PC-9 (cell line): Measurements from ENCODE around the gene DISP3. TPM values are rescaled to one million over a fixed set of nuclear protein-coding genes. Genes with fewer than 3 reads are reported as not detected.

Source experiments
- BruUV-seq: library from RNA; stranded (reverse); fragments of 400-500 nt; replicated peaks from 2 replicates; lab custom pipeline; 2021; lab: Mats Ljungman, UMichigan
- CTCF ChIA-PET: fragments of 300-600 bp; sonication (Branson Sonifier 250); formaldehyde crosslinking; loops from one replicate; lab custom pipeline; 2022; ENCODE audit warnings: antibody characterized with exemption; lab: Charles Lee
- POLR2A ChIA-PET: fragments of 300-600 bp; sonication (Branson Sonifier 250); formaldehyde crosslinking; loops from one replicate; lab custom pipeline; 2022; ENCODE audit warnings: antibody characterized with exemption; ENCODE audit not compliant: unreplicated experiment; lab: Charles Lee
- DNase-seq, 2 experiments: peaks; one replicate each; pipeline versions ENCODE4 v3.0.0 to v3.0.0-alpha.2; 2015 to 2022; ENCODE audit warnings: mixed read lengths in 1 of 2
- H2AFZ ChIP-seq: fragments of 200-600 bp; sonication (generic); 2 replicates; pipeline ENCODE4 v1.8.1; 2017; ENCODE audit warnings: antibody characterized with exemption
- H3F3A ChIP-seq: fragments of 200-600 bp; sonication (generic); 2 replicates; pipeline ENCODE4 v1.8.1; 2017; ENCODE audit warnings: antibody characterized with exemption, mild to moderate bottlenecking, low read depth; ENCODE audit not compliant: insufficient read depth
- H3K27ac ChIP-seq: fragments of 200-600 bp; sonication (generic); 2 replicates; pipeline ENCODE4 v1.6.1; 2016; ENCODE audit warnings: mixed run types
- H3K27me3 ChIP-seq: fragments of 200-600 bp; sonication (generic); 2 replicates; pipeline ENCODE4 v1.6.1; 2016; ENCODE audit warnings: low read depth, mixed run types; ENCODE audit not compliant: insufficient read depth
- H3K36me3 ChIP-seq: fragments of 200-600 bp; sonication (generic); 2 replicates; pipeline ENCODE4 v1.6.1; 2016; ENCODE audit warnings: low read depth, mixed run types
- H3K4me1 ChIP-seq: fragments of 200-600 bp; sonication (generic); replicated peaks from 2 replicates; pipeline ENCODE4 v1.6.1; 2016; ENCODE audit warnings: mixed run types; ENCODE audit not compliant: insufficient read depth
- H3K4me2 ChIP-seq: fragments of 200-600 bp; sonication (generic); 2 replicates; pipeline ENCODE4 v1.6.1; 2017; ENCODE audit warnings: mixed run types
- H3K4me3 ChIP-seq: fragments of 200-600 bp; sonication (generic); 2 replicates; pipeline ENCODE4 v1.6.1; 2016; ENCODE audit warnings: mixed run types
- H3K79me2 ChIP-seq: fragments of 200-600 bp; sonication (generic); 2 replicates; pipeline ENCODE4 v1.6.1; 2017; ENCODE audit warnings: low read depth, mixed run types
- H3K9me2 ChIP-seq: fragments of 200-600 bp; sonication (generic); 2 replicates; pipeline ENCODE4 v1.8.1; 2017; ENCODE audit warnings: mild to moderate bottlenecking; ENCODE audit not compliant: insufficient read depth
- H3K9me3 ChIP-seq: fragments of 200-600 bp; sonication (generic); 2 replicates; pipeline ENCODE4 v1.8.1; 2016; ENCODE audit warnings: low read depth; ENCODE audit not compliant: insufficient read depth
- H4K20me1 ChIP-seq: fragments of 200-600 bp; sonication (generic); 2 replicates; pipeline ENCODE4 v1.8.1; 2017; ENCODE audit not compliant: insufficient read depth
- EZH2 ChIP-seq: fragments of 200-600 bp; sonication (generic); IDR thresholded peaks from 2 replicates; pipeline ENCODE4 v1.8.0; 2017; ENCODE audit warnings: antibody characterized with exemption, low read depth
- intact Hi-C: fragments of 100-400 bp; cut with micrococcal nuclease; formaldehyde crosslinking; loops from one replicate; pipeline ENCODE4 v1.10.0; 2022; ENCODE audit not compliant: unreplicated experiment
- total RNA-seq: library from RNA; stranded (reverse); gene quantifications from 2 replicates; pipeline ENCODE4 v1.2.3, GENCODE V29; 2021
- TF ChIP-seq, protein P1 (sequence below): fragments of 200-600 bp; sonication (generic); conservative IDR thresholded peaks from 2 replicates; pipeline ENCODE4 v1.6.1; 2017; ENCODE audit warnings: mixed run types, antibody characterized with exemption, mild to moderate bottlenecking, moderate library complexity

DISP3 gene
- total RNA-seq, 1 experiment from 2014 or later, result not detected

DNA sequence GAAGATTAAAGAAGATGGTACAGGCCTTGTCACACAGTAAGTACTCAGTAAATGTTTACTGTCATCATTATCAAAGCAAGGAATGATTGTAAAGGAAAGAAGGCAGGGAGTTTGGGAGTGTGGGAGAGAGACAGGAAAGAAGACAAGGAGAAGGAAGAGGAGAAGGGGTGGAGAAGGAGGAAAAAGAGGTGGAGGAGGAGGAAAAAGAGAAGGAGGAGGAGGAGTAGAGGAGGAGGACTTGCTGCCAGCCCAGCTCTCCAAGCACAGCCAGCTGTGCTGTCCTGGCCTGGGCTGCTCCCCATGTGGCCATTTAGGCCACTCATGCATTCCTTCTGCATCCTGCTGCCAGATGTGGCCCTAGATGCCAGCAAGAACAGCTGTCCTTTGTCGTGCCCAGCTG, 7.5 kb upstream of the DISP3 start:
- Histone ChIP-seq H3K27ac (no peak overlapping the region), H3F3A (no peaks in the 10 kb centered on the region), H3K4me1 (no peaks in the 10 kb centered on the region), H3K9me2 (no peaks in the 10 kb centered on the region), H3K79me2 (no peaks in the 10 kb centered on the region), H3K9me3 (no peaks in the 10 kb centered on the region), H3K4me3 (no peak overlapping the region), H3K27me3 (peaks cover 48% of the 10 kb centered on the region), H3K4me2 (no peak overlapping the region), H3K36me3 (no peaks in the 10 kb centered on the region), H4K20me1 (no peaks in the 10 kb centered on the region; the same call in 1 of the 2 replicates), H2AFZ (no peak overlapping the region)
- POLR2A ChIA-PET, result no interaction called here
- BruUV-seq, result no TSS peak
- intact Hi-C loops, result no loop called here
- CTCF ChIA-PET, result no interaction called here
- TF ChIP-seq, protein P1, sequence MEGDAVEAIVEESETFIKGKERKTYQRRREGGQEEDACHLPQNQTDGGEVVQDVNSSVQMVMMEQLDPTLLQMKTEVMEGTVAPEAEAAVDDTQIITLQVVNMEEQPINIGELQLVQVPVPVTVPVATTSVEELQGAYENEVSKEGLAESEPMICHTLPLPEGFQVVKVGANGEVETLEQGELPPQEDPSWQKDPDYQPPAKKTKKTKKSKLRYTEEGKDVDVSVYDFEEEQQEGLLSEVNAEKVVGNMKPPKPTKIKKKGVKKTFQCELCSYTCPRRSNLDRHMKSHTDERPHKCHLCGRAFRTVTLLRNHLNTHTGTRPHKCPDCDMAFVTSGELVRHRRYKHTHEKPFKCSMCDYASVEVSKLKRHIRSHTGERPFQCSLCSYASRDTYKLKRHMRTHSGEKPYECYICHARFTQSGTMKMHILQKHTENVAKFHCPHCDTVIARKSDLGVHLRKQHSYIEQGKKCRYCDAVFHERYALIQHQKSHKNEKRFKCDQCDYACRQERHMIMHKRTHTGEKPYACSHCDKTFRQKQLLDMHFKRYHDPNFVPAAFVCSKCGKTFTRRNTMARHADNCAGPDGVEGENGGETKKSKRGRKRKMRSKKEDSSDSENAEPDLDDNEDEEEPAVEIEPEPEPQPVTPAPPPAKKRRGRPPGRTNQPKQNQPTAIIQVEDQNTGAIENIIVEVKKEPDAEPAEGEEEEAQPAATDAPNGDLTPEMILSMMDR, result no peak
- no peak for TF ChIP-seq EZH2
- no peak for DNase-seq

- H3K4me3 ChIP-seq, result no peak overlapping the region
- no peak overlapping the region for H3K4me2 ChIP-seq
- no peaks in the 10 kb centered on the region for H3K9me2 ChIP-seq
- H3F3A ChIP-seq, result no peaks in the 10 kb centered on the region
- H4K20me1 ChIP-seq, result no peaks in the 10 kb centered on the region; the same call in 1 of the 2 replicates
- DNase-seq, result no peak
- peaks cover 40% of the 10 kb centered on the region for H3K27me3 ChIP-seq
- H3K9me3 ChIP-seq, result no peaks in the 10 kb centered on the region
- BruUV-seq, result no TSS peak
- CTCF ChIA-PET, result no interaction called here
- no peak overlapping the region for H2AFZ ChIP-seq
- TF ChIP-seq EZH2, result no peak
- TF ChIP-seq, protein P1, result no peak
- no peaks in the 10 kb centered on the region for H3K36me3 ChIP-seq
- no peaks in the 10 kb centered on the region for H3K79me2 ChIP-seq
- H3K27ac ChIP-seq, result no peak overlapping the region
- POLR2A ChIA-PET, result no interaction called here
- no peaks in the 10 kb centered on the region for H3K4me1 ChIP-seq
- intact Hi-C loops, result no loop called here
These were observed 6.7 kb upstream of the DISP3 start for GRCh38 chr1:11472284-11472683.

DNA sequence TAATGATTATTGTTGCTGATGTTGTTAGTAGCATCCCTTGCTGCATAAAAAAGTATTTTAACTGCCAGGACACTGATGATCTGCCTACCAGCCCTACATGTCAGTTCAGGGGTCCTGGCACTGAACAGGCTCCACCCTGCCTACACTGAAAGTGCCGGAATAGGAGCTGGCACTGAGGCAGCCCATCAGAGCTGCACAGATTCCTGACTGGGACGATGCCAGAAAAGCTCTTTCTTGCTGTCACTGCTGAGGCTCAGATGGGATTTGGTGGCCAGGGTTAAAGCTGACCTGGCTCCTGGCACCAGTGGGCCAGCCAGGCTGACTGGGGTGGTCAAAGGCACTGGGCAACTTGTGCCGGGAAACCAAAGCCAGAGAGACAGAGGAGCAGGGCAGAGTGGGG, 6.2 kb upstream of the DISP3 start:
- Histone ChIP-seq H3K4me3 (no peak overlapping the region), H3K27me3 (peaks cover 40% of the 10 kb centered on the region), H3K4me2 (no peak overlapping the region), H2AFZ (no peak overlapping the region), H3K9me3 (no peaks in the 10 kb centered on the region), H3K79me2 (no peaks in the 10 kb centered on the region), H3K36me3 (no peaks in the 10 kb centered on the region), H3K4me1 (no peaks in the 10 kb centered on the region), H4K20me1 (no peaks in the 10 kb centered on the region; the same call in 1 of the 2 replicates), H3K27ac (no peak overlapping the region), H3K9me2 (no peaks in the 10 kb centered on the region), H3F3A (no peaks in the 10 kb centered on the region)
- intact Hi-C loops, result no loop called here
- TF ChIP-seq, protein P1, result no peak
- no peak for TF ChIP-seq EZH2
- no TSS peak for BruUV-seq
- ChIA-PET CTCF (no interaction called here), POLR2A (no interaction called here)
- no peak for DNase-seq
